ENCODE measurements around the gene TIGD3. TPM values are rescaled to one million over a fixed set of nuclear protein-coding genes. Genes with fewer than 3 reads are reported as not detected.

TIGD3 gene
- total and polyA plus RNA-seq, 2 of the 13 experiments (the other 11 are each of a cell fraction or from before 2014, with no cell fraction given), result 0.49 to 4.9 TPM

DNA sequence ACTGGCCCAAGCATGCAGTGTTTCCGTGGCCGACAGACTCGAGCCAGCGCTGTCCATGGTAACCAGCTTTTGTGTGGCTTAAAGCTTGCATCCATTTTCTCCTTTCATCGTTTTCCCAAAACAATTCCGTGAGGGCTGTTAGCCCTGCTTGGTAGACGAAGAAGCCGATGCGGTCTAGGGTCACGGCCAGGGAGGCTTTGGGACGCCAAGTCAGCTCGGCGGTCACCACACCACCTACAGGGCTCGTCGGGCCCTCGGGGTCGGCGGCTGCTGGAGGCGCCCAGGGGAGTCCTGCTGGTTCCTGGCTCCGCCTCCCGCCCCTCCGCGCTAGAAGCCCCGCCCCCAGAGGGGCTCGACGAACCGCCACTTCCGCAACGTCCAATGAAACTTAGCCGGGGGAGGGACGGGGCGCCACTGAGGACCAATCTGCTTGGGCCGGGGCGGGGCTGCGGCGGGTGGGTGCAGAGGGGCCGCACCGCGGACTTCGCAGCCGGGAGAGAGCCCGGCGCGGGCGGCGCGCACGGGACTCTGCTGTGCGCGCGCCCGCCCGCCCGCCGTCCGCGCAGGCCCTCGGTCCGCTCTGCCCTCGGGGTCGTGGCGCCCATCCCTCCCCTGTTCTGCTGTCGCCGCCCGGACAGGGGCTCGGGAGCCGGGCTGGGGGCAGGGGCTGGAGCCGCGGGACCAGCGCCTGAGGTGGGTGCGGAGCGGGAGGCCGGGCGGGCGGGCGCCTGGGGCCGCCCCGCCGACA is at the start of gene TIGD3 (continued):
- TF ChIP-seq, protein P1, sequence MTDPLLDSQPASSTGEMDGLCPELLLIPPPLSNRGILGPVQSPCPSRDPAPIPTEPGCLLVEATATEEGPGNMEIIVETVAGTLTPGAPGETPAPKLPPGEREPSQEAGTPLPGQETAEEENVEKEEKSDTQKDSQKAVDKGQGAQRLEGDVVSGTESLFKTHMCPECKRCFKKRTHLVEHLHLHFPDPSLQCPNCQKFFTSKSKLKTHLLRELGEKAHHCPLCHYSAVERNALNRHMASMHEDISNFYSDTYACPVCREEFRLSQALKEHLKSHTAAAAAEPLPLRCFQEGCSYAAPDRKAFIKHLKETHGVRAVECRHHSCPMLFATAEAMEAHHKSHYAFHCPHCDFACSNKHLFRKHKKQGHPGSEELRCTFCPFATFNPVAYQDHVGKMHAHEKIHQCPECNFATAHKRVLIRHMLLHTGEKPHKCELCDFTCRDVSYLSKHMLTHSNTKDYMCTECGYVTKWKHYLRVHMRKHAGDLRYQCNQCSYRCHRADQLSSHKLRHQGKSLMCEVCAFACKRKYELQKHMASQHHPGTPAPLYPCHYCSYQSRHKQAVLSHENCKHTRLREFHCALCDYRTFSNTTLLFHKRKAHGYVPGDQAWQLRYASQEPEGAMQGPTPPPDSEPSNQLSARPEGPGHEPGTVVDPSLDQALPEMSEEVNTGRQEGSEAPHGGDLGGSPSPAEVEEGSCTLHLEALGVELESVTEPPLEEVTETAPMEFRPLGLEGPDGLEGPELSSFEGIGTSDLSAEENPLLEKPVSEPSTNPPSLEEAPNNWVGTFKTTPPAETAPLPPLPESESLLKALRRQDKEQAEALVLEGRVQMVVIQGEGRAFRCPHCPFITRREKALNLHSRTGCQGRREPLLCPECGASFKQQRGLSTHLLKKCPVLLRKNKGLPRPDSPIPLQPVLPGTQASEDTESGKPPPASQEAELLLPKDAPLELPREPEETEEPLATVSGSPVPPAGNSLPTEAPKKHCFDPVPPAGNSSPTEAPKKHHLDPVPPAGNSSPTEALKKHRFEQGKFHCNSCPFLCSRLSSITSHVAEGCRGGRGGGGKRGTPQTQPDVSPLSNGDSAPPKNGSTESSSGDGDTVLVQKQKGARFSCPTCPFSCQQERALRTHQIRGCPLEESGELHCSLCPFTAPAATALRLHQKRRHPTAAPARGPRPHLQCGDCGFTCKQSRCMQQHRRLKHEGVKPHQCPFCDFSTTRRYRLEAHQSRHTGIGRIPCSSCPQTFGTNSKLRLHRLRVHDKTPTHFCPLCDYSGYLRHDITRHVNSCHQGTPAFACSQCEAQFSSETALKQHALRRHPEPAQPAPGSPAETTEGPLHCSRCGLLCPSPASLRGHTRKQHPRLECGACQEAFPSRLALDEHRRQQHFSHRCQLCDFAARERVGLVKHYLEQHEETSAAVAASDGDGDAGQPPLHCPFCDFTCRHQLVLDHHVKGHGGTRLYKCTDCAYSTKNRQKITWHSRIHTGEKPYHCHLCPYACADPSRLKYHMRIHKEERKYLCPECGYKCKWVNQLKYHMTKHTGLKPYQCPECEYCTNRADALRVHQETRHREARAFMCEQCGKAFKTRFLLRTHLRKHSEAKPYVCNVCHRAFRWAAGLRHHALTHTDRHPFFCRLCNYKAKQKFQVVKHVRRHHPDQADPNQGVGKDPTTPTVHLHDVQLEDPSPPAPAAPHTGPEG (CRISPR knock-in tag; IDR thresholded peaks at IDR 0.05), result peak; percentile 91; the same call in 1 of the 2 replicates
- TF ChIP-seq ZNF441 (CRISPR knock-in tag; IDR thresholded peaks at IDR 0.05; ENCODE audit: borderline replicate concordance), result no peak
- no peak for TF ChIP-seq IRX3 (CRISPR knock-in tag; IDR thresholded peaks at IDR 0.05; ENCODE audit: borderline replicate concordance, low read depth)
- peak; percentile 30 for TF ChIP-seq RBM22 (optimal IDR thresholded peaks at IDR 0.05; ENCODE audit: low read length)
- TF ChIP-seq RBFOX2 (IDR thresholded peaks at IDR 0.05; ENCODE audit: low read depth, low read length), result peak; percentile 80
- TF ChIP-seq NPAS2 (CRISPR knock-in tag; IDR thresholded peaks at IDR 0.05; ENCODE audit: borderline replicate concordance), result no peak
- TF ChIP-seq, protein P2, sequence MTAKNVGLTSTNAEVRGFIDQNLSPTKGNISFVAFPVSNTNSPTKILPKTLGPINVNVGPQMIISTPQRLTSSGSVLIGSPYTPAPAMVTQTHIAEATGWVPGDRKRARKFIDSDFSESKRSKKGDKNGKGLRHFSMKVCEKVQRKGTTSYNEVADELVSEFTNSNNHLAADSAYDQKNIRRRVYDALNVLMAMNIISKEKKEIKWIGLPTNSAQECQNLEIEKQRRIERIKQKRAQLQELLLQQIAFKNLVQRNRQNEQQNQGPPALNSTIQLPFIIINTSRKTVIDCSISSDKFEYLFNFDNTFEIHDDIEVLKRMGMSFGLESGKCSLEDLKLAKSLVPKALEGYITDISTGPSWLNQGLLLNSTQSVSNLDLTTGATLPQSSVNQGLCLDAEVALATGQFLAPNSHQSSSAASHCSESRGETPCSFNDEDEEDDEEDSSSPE (CRISPR knock-in tag; IDR thresholded peaks at IDR 0.05), result peak; percentile 49; the same call in 1 of the 2 replicates
- TF ChIP-seq, protein P3, sequence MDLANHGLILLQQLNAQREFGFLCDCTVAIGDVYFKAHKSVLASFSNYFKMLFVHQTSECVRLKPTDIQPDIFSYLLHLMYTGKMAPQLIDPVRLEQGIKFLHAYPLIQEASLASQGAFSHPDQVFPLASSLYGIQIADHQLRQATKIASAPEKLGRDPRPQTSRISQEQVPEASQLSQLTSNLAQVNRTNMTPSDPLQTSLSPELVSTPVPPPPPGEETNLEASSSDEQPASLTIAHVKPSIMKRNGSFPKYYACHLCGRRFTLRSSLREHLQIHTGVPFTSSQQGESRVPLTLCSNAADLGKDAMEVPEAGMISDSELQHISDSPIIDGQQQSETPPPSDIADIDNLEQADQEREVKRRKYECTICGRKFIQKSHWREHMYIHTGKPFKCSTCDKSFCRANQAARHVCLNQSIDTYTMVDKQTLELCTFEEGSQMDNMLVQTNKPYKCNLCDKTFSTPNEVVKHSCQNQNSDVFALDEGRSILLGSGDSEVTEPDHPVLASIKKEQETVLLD (CRISPR knock-in tag; IDR thresholded peaks at IDR 0.05; ENCODE audit: low read depth), result peak; percentile 30; the same call in 1 of the 2 replicates
- TF ChIP-seq, protein P4, sequence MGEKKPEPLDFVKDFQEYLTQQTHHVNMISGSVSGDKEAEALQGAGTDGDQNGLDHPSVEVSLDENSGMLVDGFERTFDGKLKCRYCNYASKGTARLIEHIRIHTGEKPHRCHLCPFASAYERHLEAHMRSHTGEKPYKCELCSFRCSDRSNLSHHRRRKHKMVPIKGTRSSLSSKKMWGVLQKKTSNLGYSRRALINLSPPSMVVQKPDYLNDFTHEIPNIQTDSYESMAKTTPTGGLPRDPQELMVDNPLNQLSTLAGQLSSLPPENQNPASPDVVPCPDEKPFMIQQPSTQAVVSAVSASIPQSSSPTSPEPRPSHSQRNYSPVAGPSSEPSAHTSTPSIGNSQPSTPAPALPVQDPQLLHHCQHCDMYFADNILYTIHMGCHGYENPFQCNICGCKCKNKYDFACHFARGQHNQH (CRISPR knock-in tag; IDR thresholded peaks at IDR 0.05), result peak; percentile 44; the same call in 1 of the 2 replicates
- TF ChIP-seq, protein P5, sequence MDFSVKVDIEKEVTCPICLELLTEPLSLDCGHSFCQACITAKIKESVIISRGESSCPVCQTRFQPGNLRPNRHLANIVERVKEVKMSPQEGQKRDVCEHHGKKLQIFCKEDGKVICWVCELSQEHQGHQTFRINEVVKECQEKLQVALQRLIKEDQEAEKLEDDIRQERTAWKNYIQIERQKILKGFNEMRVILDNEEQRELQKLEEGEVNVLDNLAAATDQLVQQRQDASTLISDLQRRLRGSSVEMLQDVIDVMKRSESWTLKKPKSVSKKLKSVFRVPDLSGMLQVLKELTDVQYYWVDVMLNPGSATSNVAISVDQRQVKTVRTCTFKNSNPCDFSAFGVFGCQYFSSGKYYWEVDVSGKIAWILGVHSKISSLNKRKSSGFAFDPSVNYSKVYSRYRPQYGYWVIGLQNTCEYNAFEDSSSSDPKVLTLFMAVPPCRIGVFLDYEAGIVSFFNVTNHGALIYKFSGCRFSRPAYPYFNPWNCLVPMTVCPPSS (IDR thresholded peaks at IDR 0.05), result no peak
- no peak for TF ChIP-seq XRCC5 (optimal IDR thresholded peaks at IDR 0.05; ENCODE audit: low read length)
- TF ChIP-seq SMAD1 (CRISPR knock-in tag; IDR thresholded peaks at IDR 0.05; ENCODE audit: borderline replicate concordance, low read depth), result no peak
- TF ChIP-seq, protein P6, sequence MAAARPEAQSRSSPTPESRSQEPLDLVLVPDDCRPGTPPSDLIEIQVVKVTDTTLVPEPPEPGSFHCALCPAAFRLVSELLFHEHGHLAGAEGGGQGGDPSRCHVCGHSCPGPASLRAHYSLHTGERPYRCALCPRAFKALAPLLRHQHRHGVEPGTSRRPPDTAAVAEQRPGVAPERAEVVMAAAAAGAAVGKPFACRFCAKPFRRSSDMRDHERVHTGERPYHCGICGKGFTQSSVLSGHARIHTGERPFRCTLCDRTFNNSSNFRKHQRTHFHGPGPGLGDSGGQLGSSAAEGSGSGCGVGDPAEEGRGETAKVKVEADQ (CRISPR knock-in tag; IDR thresholded peaks at IDR 0.05; ENCODE audit: borderline replicate concordance), result no peak
- 0 out of 4 replicates have a peak, but pooled peaks of 1 of the 2 experiments have one; percentile 50 for TF ChIP-seq KLF16 (CRISPR knock-in tag; IDR thresholded peaks at IDR 0.05)
- no peak for TF ChIP-seq RFXANK (CRISPR knock-in tag; IDR thresholded peaks at IDR 0.05)
